GM12878 (cell line): ENCODE measurements around the gene RNF175. TPM values are rescaled to one million over a fixed set of nuclear protein-coding genes. Genes with fewer than 3 reads are reported as not detected.

Source experiments
- ATAC-seq: fragments of 200-7000 bp; cut with Tn5 transposase; 3 replicates; pipeline ENCODE4 v1.9.1; 2020; ENCODE audit warnings: mild to moderate bottlenecking, moderate library complexity
- BruUV-seq: library from RNA; stranded (reverse); fragments of 400-500 nt; replicated peaks from 2 replicates; lab custom pipeline; 2021; lab: Mats Ljungman, UMichigan
- CTCF ChIA-PET: fragments of 300-600 bp; sonication (Branson Sonifier 250); formaldehyde crosslinking; extraction: SDS; loops from one replicate; lab custom pipeline; 2021; ENCODE audit warnings: inconsistent platforms; lab: Yijun Ruan, JAX
- POLR2A ChIA-PET: fragments of 350-600 bp; formaldehyde crosslinking; extraction: SDS; loops from one replicate; lab custom pipeline; 2021; ENCODE audit warnings: inconsistent platforms; lab: Charles Lee
- RAD21 ChIA-PET: fragments of 300-600 bp; sonication (Branson Sonifier 250); formaldehyde crosslinking; loops from one replicate; lab custom pipeline; 2023; ENCODE audit warnings: antibody characterized with exemption; ENCODE audit not compliant: unreplicated experiment; lab: Charles Lee
- SMC1A ChIA-PET: fragments of 300-600 bp; sonication (Branson Sonifier 250); formaldehyde crosslinking; loops from one replicate; lab custom pipeline; 2023; ENCODE audit not compliant: unreplicated experiment, uncharacterized antibody; lab: Charles Lee
- DNase-seq: peaks from one replicate; pipeline ENCODE4 v3.0.0-alpha.2; 2011; ENCODE audit warnings: low read depth, low spot score
- FAIRE-seq: peaks from 3 replicates; lab custom pipeline; 2011; peaks lifted over from hg19 to GRCh38; lab: Jason Lieb, UNC
- H2AFZ ChIP-seq: 2 replicates; pipeline ENCODE4 v1.6.0; 2011; ENCODE audit warnings: low read depth, low read length, control low read depth; ENCODE audit not compliant: control insufficient read depth
- H3K27ac ChIP-seq: 2 replicates; pipeline ENCODE4 v1.5.1; 2011; ENCODE audit warnings: control low read depth; ENCODE audit not compliant: control insufficient read depth, insufficient read depth
- H3K27me3 ChIP-seq, 2 experiments: replicated peaks in 1 of 2; 2 replicates each; pipeline versions ENCODE4 v1.6.0 to v1.6.1; 2011; ENCODE audit warnings: low read length in 1 of 2; ENCODE audit not compliant: control insufficient read depth in 2 of 2, insufficient read depth in 2 of 2
- H3K36me3 ChIP-seq, 2 experiments: 2 replicates each; pipeline ENCODE4 v1.5.1; 2011; ENCODE audit warnings: low read length in 1 of 2; ENCODE audit not compliant: control insufficient read depth in 2 of 2, insufficient read depth in 2 of 2
- H3K4me1 ChIP-seq: 2 replicates; pipeline ENCODE4 v1.6.1; 2011; ENCODE audit warnings: mild to moderate bottlenecking, low read length, moderate library complexity, mixed read lengths; ENCODE audit not compliant: control insufficient read depth, insufficient read depth
- H3K4me2 ChIP-seq: 2 replicates; pipeline ENCODE4 v1.6.0; 2011; ENCODE audit warnings: control low read depth; ENCODE audit not compliant: control insufficient read depth, insufficient read depth
- H3K4me3 ChIP-seq: fragments of 200-600 bp; sonication (generic); 2 replicates; pipeline ENCODE4 v1.5.1; 2016
- H3K79me2 ChIP-seq: 2 replicates; pipeline ENCODE4 v1.6.0; 2011; ENCODE audit warnings: low read length; ENCODE audit not compliant: control insufficient read depth, insufficient read depth
- H3K9ac ChIP-seq: 2 replicates; pipeline ENCODE4 v1.8.0; 2011; ENCODE audit warnings: low read length, control low read depth, mixed read lengths; ENCODE audit not compliant: control insufficient read depth, insufficient read depth
- H3K9me3 ChIP-seq: replicated peaks from 3 replicates; pipeline ENCODE4 v1.5.1; 2011; ENCODE audit warnings: mild to moderate bottlenecking, low read length; ENCODE audit not compliant: control insufficient read depth, insufficient read depth
- H4K20me1 ChIP-seq: 2 replicates; pipeline ENCODE4 v1.6.0; 2011; ENCODE audit not compliant: control insufficient read depth, insufficient read depth
- GATAD2B ChIP-seq: fragments of 450-650 bp; conservative IDR thresholded peaks from 2 replicates; pipeline ENCODE4 v1.6.1; 2017; ENCODE audit warnings: low read depth, mild to moderate bottlenecking, moderate library complexity
- NRF1 ChIP-seq: conservative IDR thresholded peaks from 2 replicates; pipeline ENCODE4 v1.6.1; 2011; ENCODE audit warnings: mild to moderate bottlenecking, low read depth, low read length, improper control_type of control experiment
- PAX8 ChIP-seq: fragments of 450-650 bp; IDR thresholded peaks from 2 replicates; pipeline ENCODE4 v1.6.1; 2017; ENCODE audit warnings: mild to moderate bottlenecking, moderate library complexity
- POU2F2 ChIP-seq: IDR thresholded peaks from 3 replicates; pipeline ENCODE4 v1.6.1; 2011; ENCODE audit warnings: low read depth, mild to moderate bottlenecking, low read length, borderline replicate concordance
- SUZ12 ChIP-seq: fragments of 200-600 bp; sonication (generic); IDR thresholded peaks from one replicate; pipeline ENCODE4 v1.6.1; 2018; ENCODE audit warnings: antibody characterized with exemption, mild to moderate bottlenecking; ENCODE audit not compliant: unreplicated experiment
- ZNF24 ChIP-seq: fragments of 450-650 bp; IDR thresholded peaks from 2 replicates; pipeline ENCODE4 v1.6.1; 2017; ENCODE audit warnings: antibody characterized with exemption, mild to moderate bottlenecking
- WGBS: methylation state at CpG from one replicate; pipeline ENCODE4 v1.1.6; 2016; ENCODE audit warnings: low lambda C conversion rate; ENCODE audit not compliant: insufficient replicate concordance, insufficient coverage; ENCODE audit errors: missing lambda C conversion rate; 5-methylcytosine and 5-hydroxymethylcytosine counted together
- in situ Hi-C: fragments of 300-500 bp; cut with MboI; formaldehyde crosslinking; loops from 9 replicates; pipeline ENCODE4 v1.14.3; 2018; ENCODE audit warnings: mixed read lengths
- intact Hi-C: fragments of 100-400 bp; cut with micrococcal nuclease; formaldehyde crosslinking; loops from one replicate; pipeline ENCODE4 v1.14.2; 2022; ENCODE audit not compliant: unreplicated experiment
- polyA plus RNA-seq, 11 experiments: library from polyadenylated mRNA; depleted of rRNA in 4 of 11; unstranded in 6 of 11; stranded (reverse) in 5 of 11; fragments of >200 nt; fragmentation: Nextera tagmentation in 4 of 11; fragmentation: Illumina TruSeq in 1 of 11; extraction: Ambion mirVana in 4 of 11; extraction: Trizol in 1 of 11; gene quantifications; 1 replicate in 1 of 11; 2 replicates in 10 of 11; pipeline versions ENCODE4 v1.2.1 to v1.2.3, GENCODE V29; 2011 to 2016; ENCODE audit warnings: inconsistent platforms in 2 of 11, missing spikeins in 2 of 11, low read depth in 1 of 11
- total RNA-seq, 4 experiments: library from RNA; depleted of rRNA in 3 of 4; stranded (reverse); fragments of >200 nt in 3 of 4; fragmentation: Illumina TruSeq in 1 of 4; extraction: Trizol in 1 of 4; gene quantifications; 2 replicates each; pipeline versions ENCODE4 v1.2.1 to v1.2.3, GENCODE V29; 2013 to 2021
- TF ChIP-seq, protein P1 (sequence below): fragments of 450-650 bp; IDR thresholded peaks from 2 replicates; pipeline ENCODE4 v1.6.1; 2016; ENCODE audit warnings: mild to moderate bottlenecking, moderate library complexity, borderline replicate concordance
- TF ChIP-seq, protein P2 (sequence below): IDR thresholded peaks from 2 replicates; pipeline ENCODE4 v1.6.1; 2011; ENCODE audit warnings: borderline replicate concordance, low read depth, mild to moderate bottlenecking, moderate library complexity, mixed read lengths, low read length; ENCODE audit not compliant: insufficient read depth; ENCODE audit errors: extremely low read length

The RNF175 gene
- total and polyA plus RNA-seq, 10 of the 15 experiments (the other 5 are each of a cell fraction or from before 2014, with no cell fraction given) = not detected

DNA sequence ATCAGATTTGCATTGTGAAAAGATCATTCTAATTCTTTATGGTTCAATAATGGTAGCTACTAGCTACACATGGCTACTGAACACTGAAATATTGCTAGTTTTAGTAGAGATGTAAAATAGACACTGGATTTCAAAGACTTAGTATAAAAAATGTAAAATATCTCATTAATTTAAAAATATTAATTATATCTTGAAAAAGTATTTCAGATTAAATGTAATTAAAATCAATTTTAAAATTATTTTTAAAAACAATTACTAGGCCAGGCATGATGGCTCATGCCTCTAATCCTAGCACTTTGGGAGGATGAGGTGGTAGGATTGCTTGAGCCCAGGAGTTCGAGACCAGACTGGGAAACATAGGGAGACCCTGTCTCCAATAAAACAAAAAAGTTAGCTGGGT is 96.2 kb downstream of the RNF175 start:
- no peak for ATAC-seq
- Histone ChIP-seq H3K9me3 (no peaks in the 10 kb centered on the region; the same call in 2 of the 3 replicates), H3K9ac (no peak overlapping the region), H3K4me2 (no peak overlapping the region), H3K27ac (no peak overlapping the region), H2AFZ (no peak overlapping the region), H3K36me3 (no peaks in the 10 kb centered on the region), H3K4me1 (no peaks in the 10 kb centered on the region), H3K27me3 (no peaks in the 10 kb centered on the region), H4K20me1 (no peaks in the 10 kb centered on the region), H3K4me3 (no peak overlapping the region), H3K79me2 (no peaks in the 10 kb centered on the region)
- TF ChIP-seq ZNF24 = no peak
- no peak for TF ChIP-seq POU2F2
- TF ChIP-seq GATAD2B = no peak
- TF ChIP-seq NRF1 = no peak
- TF ChIP-seq, protein P1, sequence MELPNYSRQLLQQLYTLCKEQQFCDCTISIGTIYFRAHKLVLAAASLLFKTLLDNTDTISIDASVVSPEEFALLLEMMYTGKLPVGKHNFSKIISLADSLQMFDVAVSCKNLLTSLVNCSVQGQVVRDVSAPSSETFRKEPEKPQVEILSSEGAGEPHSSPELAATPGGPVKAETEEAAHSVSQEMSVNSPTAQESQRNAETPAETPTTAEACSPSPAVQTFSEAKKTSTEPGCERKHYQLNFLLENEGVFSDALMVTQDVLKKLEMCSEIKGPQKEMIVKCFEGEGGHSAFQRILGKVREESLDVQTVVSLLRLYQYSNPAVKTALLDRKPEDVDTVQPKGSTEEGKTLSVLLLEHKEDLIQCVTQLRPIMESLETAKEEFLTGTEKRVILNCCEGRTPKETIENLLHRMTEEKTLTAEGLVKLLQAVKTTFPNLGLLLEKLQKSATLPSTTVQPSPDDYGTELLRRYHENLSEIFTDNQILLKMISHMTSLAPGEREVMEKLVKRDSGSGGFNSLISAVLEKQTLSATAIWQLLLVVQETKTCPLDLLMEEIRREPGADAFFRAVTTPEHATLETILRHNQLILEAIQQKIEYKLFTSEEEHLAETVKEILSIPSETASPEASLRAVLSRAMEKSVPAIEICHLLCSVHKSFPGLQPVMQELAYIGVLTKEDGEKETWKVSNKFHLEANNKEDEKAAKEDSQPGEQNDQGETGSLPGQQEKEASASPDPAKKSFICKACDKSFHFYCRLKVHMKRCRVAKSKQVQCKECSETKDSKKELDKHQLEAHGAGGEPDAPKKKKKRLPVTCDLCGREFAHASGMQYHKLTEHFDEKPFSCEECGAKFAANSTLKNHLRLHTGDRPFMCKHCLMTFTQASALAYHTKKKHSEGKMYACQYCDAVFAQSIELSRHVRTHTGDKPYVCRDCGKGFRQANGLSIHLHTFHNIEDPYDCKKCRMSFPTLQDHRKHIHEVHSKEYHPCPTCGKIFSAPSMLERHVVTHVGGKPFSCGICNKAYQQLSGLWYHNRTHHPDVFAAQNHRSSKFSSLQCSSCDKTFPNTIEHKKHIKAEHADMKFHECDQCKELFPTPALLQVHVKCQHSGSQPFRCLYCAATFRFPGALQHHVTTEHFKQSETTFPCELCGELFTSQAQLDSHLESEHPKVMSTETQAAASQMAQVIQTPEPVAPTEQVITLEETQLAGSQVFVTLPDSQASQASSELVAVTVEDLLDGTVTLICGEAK = no peak
- TF ChIP-seq, protein P2, sequence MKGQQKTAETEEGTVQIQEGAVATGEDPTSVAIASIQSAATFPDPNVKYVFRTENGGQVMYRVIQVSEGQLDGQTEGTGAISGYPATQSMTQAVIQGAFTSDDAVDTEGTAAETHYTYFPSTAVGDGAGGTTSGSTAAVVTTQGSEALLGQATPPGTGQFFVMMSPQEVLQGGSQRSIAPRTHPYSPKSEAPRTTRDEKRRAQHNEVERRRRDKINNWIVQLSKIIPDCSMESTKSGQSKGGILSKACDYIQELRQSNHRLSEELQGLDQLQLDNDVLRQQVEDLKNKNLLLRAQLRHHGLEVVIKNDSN = no peak
- no peak for TF ChIP-seq PAX8
- TF ChIP-seq SUZ12 = no peak
- ChIA-PET SMC1A (no interaction called here), RAD21 (no interaction called here), CTCF (interaction anchor here (1.0 kb wide), 1 partner anchor 344 kb away, joined by 3 read pairs; no protein-coding TSS in a partner anchor), POLR2A (no interaction called here)
- FAIRE-seq = no peak
- intact Hi-C loops = no loop called here
- DNase-seq = no peak
- BruUV-seq = no TSS peak
- in situ Hi-C loops = no loop called here
- WGBS = 11% methylated on average over 1 of the region's 1 CpG
